GM21526 (cell line): ENCODE results near the gene DHX36.

Experiments used
- ATAC-seq: cut with Tn5 transposase; IDR thresholded peaks from one replicate; pipeline ENCODE4 v1.9.1; 2021; ENCODE audit warnings: moderate library complexity; ENCODE audit not compliant: unreplicated experiment, low FRiP score

DHX36 gene

DNA sequence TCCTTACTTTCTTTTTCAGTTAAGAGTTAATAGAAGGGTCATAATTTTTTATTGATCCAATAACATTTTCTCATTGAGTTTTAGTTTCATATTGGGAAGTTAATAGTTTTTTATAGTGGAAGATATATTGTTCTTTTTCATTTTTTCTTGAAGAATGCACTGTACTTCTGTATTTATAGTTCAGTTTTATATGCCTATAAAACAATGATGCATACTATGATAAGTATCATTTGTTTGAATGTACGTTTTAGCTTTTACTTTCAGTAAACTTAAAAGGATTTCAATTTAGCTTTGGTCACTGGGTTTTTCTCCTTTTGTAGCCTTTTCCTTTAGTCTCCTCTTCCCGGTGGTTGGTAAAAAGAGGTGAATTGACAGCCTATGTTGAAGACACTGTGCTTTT lies 98.8 kb downstream of the DHX36 start:
- ATAC-seq = no peak

- no peak for ATAC-seq
These were observed 99.4 kb downstream of the DHX36 start for GRCh38 chr3:154224866-154225265.

GRCh38 chr3:154224366-154224765 lies 99.9 kb downstream of the DHX36 start:
- no peak for ATAC-seq

- ATAC-seq = no peak
These were observed 100.8 kb downstream of the DHX36 start for GRCh38 chr3:154223519-154223918.
